ENCODE data around the gene CTSD.
A peak's percentile ranks its signal among the peaks of the same experiment; 100 is the strongest.

Gene CTSD

GRCh38 chr11:1792461-1792860 is 28.7 kb upstream of the CTSD start:
- Mint-ChIP-seq H3K27me3 (peaks cover 13 to 14% of the 10 kb centered on the region in 2 donors), H3K9me3 (peaks cover 0 to 2% of the 10 kb centered on the region in 2 donors), H3K36me3 (ENCODE audit: insufficient read depth) (peaks cover 3% of the 10 kb centered on the region), H3K4me3 (peak overlapping the region; percentile 77 to 79), H3K4me1 (ENCODE audit: low read depth in 2 of 2) (peaks cover 6 to 13% of the 10 kb centered on the region in 2 donors), H3K27ac (peak overlapping the region; percentile 80 to 82)
- ATAC-seq (replicated peaks), result peak; percentile 35
- no peak for DNase-seq

- Mint-ChIP-seq H3K27ac (peak overlapping the region in 1 of 2 donors; percentile 82), H3K4me1 (ENCODE audit: low read depth in 2 of 2) (peaks cover 6 to 13% of the 10 kb centered on the region in 2 donors), H3K27me3 (peaks cover 8% of the 10 kb centered on the region in 2 donors), H3K4me3 (no peak overlapping the region), H3K36me3 (ENCODE audit: insufficient read depth) (peaks cover 3% of the 10 kb centered on the region), H3K9me3 (peaks cover 0 to 2% of the 10 kb centered on the region in 2 donors)
- ATAC-seq (replicated peaks) (no peak), DNase-seq (no peak)
These were observed 28.2 kb upstream of the CTSD start for GRCh38 chr11:1791912-1792311.

GRCh38 chr11:1786466-1786865 is 22.7 kb upstream of the CTSD start:
- no peak overlapping the region for H3K27ac Mint-ChIP-seq
- peaks cover 0 to 10% of the 10 kb centered on the region in 2 donors for H3K27me3 Mint-ChIP-seq
- no peak for ATAC-seq (replicated peaks)
- no peaks in the 10 kb centered on the region for H3K36me3 Mint-ChIP-seq (ENCODE audit: insufficient read depth)
- DNase-seq, result no peak
- H3K9me3 Mint-ChIP-seq, result no peaks in the 10 kb centered on the region
- peaks cover 5 to 10% of the 10 kb centered on the region in 2 donors for H3K4me1 Mint-ChIP-seq (ENCODE audit: low read depth in 2 of 2)
- no peak overlapping the region for H3K4me3 Mint-ChIP-seq

- H3K27ac Mint-ChIP-seq, result no peak overlapping the region
- no peak for DNase-seq
These were observed 22.2 kb upstream of the CTSD start for GRCh38 chr11:1785749-1786413.

GRCh38 chr11:1784761-1785650 is 21.3 kb upstream of the CTSD start:
- peaks cover 0 to 25% of the 10 kb centered on the region in 2 donors for H3K27me3 Mint-ChIP-seq
- no peaks in the 10 kb centered on the region for H3K36me3 Mint-ChIP-seq (ENCODE audit: insufficient read depth)
- no peak overlapping the region for H3K4me3 Mint-ChIP-seq
- no peak for DNase-seq
- no peak for ATAC-seq (replicated peaks)
- no peaks in the 10 kb centered on the region for H3K9me3 Mint-ChIP-seq
- H3K27ac Mint-ChIP-seq, result peak overlapping the region in 1 of 2 donors; percentile 20
- H3K4me1 Mint-ChIP-seq (ENCODE audit: low read depth in 2 of 2), result peaks cover 12 to 16% of the 10 kb centered on the region in 2 donors

More at GRCh38 chr11:1785749-1786413, 22.2 kb upstream of the CTSD start:
- Mint-ChIP-seq H3K4me1 (ENCODE audit: low read depth in 2 of 2) (peaks cover 5 to 13% of the 10 kb centered on the region in 2 donors), H3K27me3 (peaks cover 0 to 16% of the 10 kb centered on the region in 2 donors), H3K9me3 (no peaks in the 10 kb centered on the region), H3K36me3 (ENCODE audit: insufficient read depth) (no peaks in the 10 kb centered on the region), H3K4me3 (no peak overlapping the region)
- ATAC-seq (replicated peaks), result no peak

- H3K27ac Mint-ChIP-seq, result no peak overlapping the region
- ATAC-seq (replicated peaks), result no peak
- no peak for DNase-seq
- H3K9me3 Mint-ChIP-seq, result no peaks in the 10 kb centered on the region
- peaks cover 0 to 35% of the 10 kb centered on the region in 2 donors for H3K27me3 Mint-ChIP-seq
- peaks cover 17 to 18% of the 10 kb centered on the region in 2 donors for H3K4me1 Mint-ChIP-seq (ENCODE audit: low read depth in 2 of 2)
- H3K36me3 Mint-ChIP-seq (ENCODE audit: insufficient read depth), result no peaks in the 10 kb centered on the region
- H3K4me3 Mint-ChIP-seq, result no peak overlapping the region
These were observed 20.2 kb upstream of the CTSD start for GRCh38 chr11:1783725-1784529.

GRCh38 chr11:1782831-1783724 is 19.4 kb upstream of the CTSD start:
- ATAC-seq (replicated peaks) (no peak), DNase-seq (no peak)
- no peak overlapping the region for H3K27ac Mint-ChIP-seq
- peaks cover 0 to 39% of the 10 kb centered on the region in 2 donors for H3K27me3 Mint-ChIP-seq
- peaks cover 17 to 18% of the 10 kb centered on the region in 2 donors for H3K4me1 Mint-ChIP-seq (ENCODE audit: low read depth in 2 of 2)
- no peaks in the 10 kb centered on the region for H3K9me3 Mint-ChIP-seq
- no peaks in the 10 kb centered on the region for H3K36me3 Mint-ChIP-seq (ENCODE audit: insufficient read depth)
- H3K4me3 Mint-ChIP-seq, result no peak overlapping the region

GRCh38 chr11:1782031-1782590 is 18.4 kb upstream of the CTSD start:
- no peak overlapping the region for H3K4me3 Mint-ChIP-seq
- H3K4me1 Mint-ChIP-seq (ENCODE audit: low read depth in 2 of 2), result peaks cover 17 to 18% of the 10 kb centered on the region in 2 donors
- no peak overlapping the region for H3K27ac Mint-ChIP-seq
- peaks cover 0 to 39% of the 10 kb centered on the region in 2 donors for H3K27me3 Mint-ChIP-seq
- DNase-seq (no peak), ATAC-seq (replicated peaks) (no peak)
- no peaks in the 10 kb centered on the region for H3K36me3 Mint-ChIP-seq (ENCODE audit: insufficient read depth)
- H3K9me3 Mint-ChIP-seq, result no peaks in the 10 kb centered on the region

GRCh38 chr11:1781593-1781975 is 17.9 kb upstream of the CTSD start:
- Mint-ChIP-seq H3K27me3 (peaks cover 0 to 39% of the 10 kb centered on the region in 2 donors), H3K27ac (no peak overlapping the region), H3K36me3 (ENCODE audit: insufficient read depth) (no peaks in the 10 kb centered on the region), H3K9me3 (no peaks in the 10 kb centered on the region), H3K4me3 (no peak overlapping the region), H3K4me1 (ENCODE audit: low read depth in 2 of 2) (peaks cover 17 to 18% of the 10 kb centered on the region in 2 donors)
- no peak for DNase-seq
- ATAC-seq (replicated peaks), result no peak

- Mint-ChIP-seq H3K4me1 (ENCODE audit: low read depth in 2 of 2) (peaks cover 17 to 18% of the 10 kb centered on the region in 2 donors), H3K4me3 (no peak overlapping the region), H3K36me3 (ENCODE audit: insufficient read depth) (no peaks in the 10 kb centered on the region), H3K9me3 (no peaks in the 10 kb centered on the region), H3K27me3 (peaks cover 0 to 39% of the 10 kb centered on the region in 2 donors), H3K27ac (peak overlapping the region in 1 of 2 donors; percentile 32)
- ATAC-seq (replicated peaks) (peak; percentile 31), DNase-seq (no peak)
These were observed 17.2 kb upstream of the CTSD start for GRCh38 chr11:1780700-1781592.

GRCh38 chr11:1779806-1780699 is 16.3 kb upstream of the CTSD start:
- DNase-seq (no peak), ATAC-seq (replicated peaks) (no peak)
- peaks cover 0 to 38% of the 10 kb centered on the region in 2 donors for H3K27me3 Mint-ChIP-seq
- H3K9me3 Mint-ChIP-seq, result no peaks in the 10 kb centered on the region
- peaks cover 17 to 18% of the 10 kb centered on the region in 2 donors for H3K4me1 Mint-ChIP-seq (ENCODE audit: low read depth in 2 of 2)
- no peak overlapping the region for H3K4me3 Mint-ChIP-seq
- H3K27ac Mint-ChIP-seq, result peak overlapping the region; percentile 8 to 32
- H3K36me3 Mint-ChIP-seq (ENCODE audit: insufficient read depth), result no peaks in the 10 kb centered on the region

All from effector memory CD8-positive, alpha-beta T cell (primary cell).